Peyer's patch (tissue), 4 donors: ENCODE data around the gene MYMX. TPM values are rescaled to one million over a fixed set of nuclear protein-coding genes. Genes with fewer than 3 reads are reported as not detected.

Experiments used
- DNase-seq, 3 donors: peaks; one replicate each; pipeline ENCODE4 v3.0.0-alpha.2; 2017 to 2019
- H3K27ac ChIP-seq, 4 donors: fragments of 200-600 bp; sonication (generic); one replicate each; pipeline ENCODE4 v1.5.1; 2016 to 2019
- H3K27me3 ChIP-seq, 2 donors: fragments of 200-600 bp; sonication (generic); one replicate each; pipeline ENCODE4 v1.5.1; 2019
- H3K36me3 ChIP-seq, 3 donors: fragments of 200-600 bp; sonication (generic); one replicate each; pipeline ENCODE4 v1.5.1; 2016 to 2019
- H3K4me1 ChIP-seq, 4 donors: fragments of 200-600 bp; sonication (generic); one replicate each; pipeline ENCODE4 v1.5.1; 2016 to 2019
- H3K4me3 ChIP-seq, 4 donors: fragments of 200-600 bp; sonication (generic); 1 replicate in 3 of 4; 2 replicates in 1 of 4; pipeline ENCODE4 v1.5.1; 2016 to 2019; ENCODE audit warnings: mild to moderate bottlenecking in 1 of 4
- H3K9me3 ChIP-seq, 4 donors: fragments of 200-600 bp; sonication (generic); one replicate each; pipeline ENCODE4 v1.5.1; 2016 to 2019; ENCODE audit warnings: mild to moderate bottlenecking in 1 of 4
- CTCF ChIP-seq, 6 experiments: fragments of 450-650 bp in 4 of 6; fragments of 200-600 bp in 2 of 6; sonication (generic) in 1 of 6; IDR thresholded peaks; one replicate each; pipeline ENCODE4 v1.5.1; 2017 to 2019; ENCODE audit warnings: antibody characterized with exemption in 6 of 6, mild to moderate bottlenecking in 3 of 6, moderate library complexity in 1 of 6
- POLR2A ChIP-seq, 2 donors: fragments of 450-650 bp; IDR thresholded peaks; one replicate each; pipeline ENCODE4 v1.5.1; 2017; ENCODE audit warnings: antibody characterized with exemption in 2 of 2, mild to moderate bottlenecking in 2 of 2, moderate library complexity in 2 of 2
- total RNA-seq, 4 donors: library from RNA; depleted of rRNA; stranded (reverse); fragments of >200 nt; gene quantifications; one replicate each; pipeline ENCODE4 v1.1.0, GENCODE V29; 2016

The MYMX gene
- total RNA-seq, 4 donors from 2014 or later: not detected

- Histone ChIP-seq H3K36me3 (no peaks in the 10 kb centered on the region), H3K27me3 (no peaks in the 10 kb centered on the region), H3K4me3 (peak overlapping the region; percentile 53 to 78 (median 67)), H3K27ac (peak overlapping the region in 3 of 4 donors; percentile 61 to 72 (median 70)), H3K4me1 (peaks cover 0 to 68% (median 9%) of the 10 kb centered on the region in 4 donors), H3K9me3 (no peaks in the 10 kb centered on the region)
- no peak for DNase-seq
- TF ChIP-seq CTCF (IDR thresholded peaks at IDR 0.05): no peak
- no peak for TF ChIP-seq POLR2A (IDR thresholded peaks at IDR 0.05)
These were observed 7.6 kb downstream of the MYMX start for GRCh38 chr6:44224029-44224964.

- Histone ChIP-seq H3K4me1 (peaks cover 0 to 63% (median 6%) of the 10 kb centered on the region in 4 donors), H3K27ac (no peak overlapping the region)
- TF ChIP-seq CTCF (IDR thresholded peaks at IDR 0.05) (no peak), POLR2A (IDR thresholded peaks at IDR 0.05) (no peak)
These were observed 8.2 kb downstream of the MYMX start for GRCh38 chr6:44224965-44225305.

GRCh38 chr6:44225579-44226325 lies 9.0 kb downstream of the MYMX start:
- Histone ChIP-seq H3K27me3 (no peaks in the 10 kb centered on the region), H3K4me3 (no peak overlapping the region), H3K4me1 (peaks cover 0 to 62% (median 5%) of the 10 kb centered on the region in 4 donors), H3K27ac (peak overlapping the region in 1 of 4 donors; percentile 45), H3K9me3 (no peaks in the 10 kb centered on the region), H3K36me3 (no peaks in the 10 kb centered on the region)
- DNase-seq: peak in 1 of 3 donors; percentile 21
- TF ChIP-seq CTCF (IDR thresholded peaks at IDR 0.05) (no peak), POLR2A (IDR thresholded peaks at IDR 0.05) (no peak)

More at GRCh38 chr6:44224965-44225305, 8.2 kb downstream of the MYMX start:
- H3K27me3 ChIP-seq: no peaks in the 10 kb centered on the region
- DNase-seq: no peak
- no peaks in the 10 kb centered on the region for H3K9me3 ChIP-seq
- H3K36me3 ChIP-seq: no peaks in the 10 kb centered on the region
- no peak overlapping the region for H3K4me3 ChIP-seq

- Histone ChIP-seq H3K4me3 (peak overlapping the region in 1 of 4 donors; percentile 6), H3K36me3 (no peaks in the 10 kb centered on the region), H3K9me3 (no peaks in the 10 kb centered on the region), H3K4me1 (peaks cover 0 to 56% (median 5%) of the 10 kb centered on the region in 4 donors), H3K27me3 (no peaks in the 10 kb centered on the region), H3K27ac (peak overlapping the region in 1 of 4 donors; percentile 45)
- no peak for DNase-seq
- TF ChIP-seq POLR2A (IDR thresholded peaks at IDR 0.05) (no peak), CTCF (IDR thresholded peaks at IDR 0.05) (no peak)
These were observed 9.8 kb downstream of the MYMX start for GRCh38 chr6:44226368-44227147.

- no peak for DNase-seq
- peak overlapping the region in 1 of 4 donors; percentile 6 for H3K4me3 ChIP-seq
- H3K36me3 ChIP-seq: no peaks in the 10 kb centered on the region
- H3K27me3 ChIP-seq: no peaks in the 10 kb centered on the region
- TF ChIP-seq POLR2A (IDR thresholded peaks at IDR 0.05) (no peak), CTCF (IDR thresholded peaks at IDR 0.05) (no peak)
- peaks cover 0 to 49% (median 3%) of the 10 kb centered on the region in 4 donors for H3K4me1 ChIP-seq
- H3K9me3 ChIP-seq: no peaks in the 10 kb centered on the region
- H3K27ac ChIP-seq: peak overlapping the region in 1 of 4 donors; percentile 45
These were observed 10.5 kb downstream of the MYMX start for GRCh38 chr6:44227148-44227793.
